Neural progenitor cell (in vitro differentiated cells): Measurements from ENCODE around the gene OGN.

Experiments used
- CTCF ChIP-seq: fragments of 200-600 bp; sonication (generic); IDR thresholded peaks from 2 replicates; pipeline ENCODE4 v1.5.1; 2017; ENCODE audit warnings: antibody characterized with exemption, mild to moderate bottlenecking
- EZH2 ChIP-seq: fragments of 200-600 bp; sonication (generic); IDR thresholded peaks from 2 replicates; pipeline ENCODE4 v1.6.1; 2017; ENCODE audit warnings: antibody characterized with exemption, mild to moderate bottlenecking, moderate library complexity
- EZH2phosphoT487 ChIP-seq: fragments of 200-600 bp; sonication (generic); IDR thresholded peaks from 2 replicates; pipeline ENCODE4 v1.6.1; 2017; ENCODE audit warnings: antibody characterized with exemption

GRCh38 chr9:92405818-92406217, 1.4 kb upstream of the OGN start:
- TF ChIP-seq CTCF = no peak
- TF ChIP-seq EZH2 = no peak
- TF ChIP-seq EZH2phosphoT487 = no peak
